Upper lobe of left lung (tissue), 6 donors: ENCODE data around the gene CEP170. TPM values are rescaled to one million over a fixed set of nuclear protein-coding genes. Genes with fewer than 3 reads are reported as not detected.

Experiments used
- ATAC-seq, 2 donors: fragments of 200-7000 bp; cut with Tn5 transposase; one replicate each; pipeline ENCODE4 v1.9.1; 2022; ENCODE audit warnings: mild to moderate bottlenecking in 2 of 2, moderate library complexity in 2 of 2; ENCODE audit not compliant: low FRiP score in 2 of 2
- DNase-seq, 2 donors: peaks; one replicate each; pipeline ENCODE4 v3.0.0-alpha.2; 2019 to 2020
- H3K27ac ChIP-seq, 4 donors: fragments of 200-600 bp; sonication (generic); one replicate each; pipeline ENCODE4 v1.5.1; 2016 to 2019
- H3K27me3 ChIP-seq, 4 donors: fragments of 200-600 bp; sonication (generic); one replicate each; pipeline ENCODE4 v1.5.1; 2017 to 2019
- H3K36me3 ChIP-seq, 4 donors: fragments of 200-600 bp; sonication (generic); one replicate each; pipeline ENCODE4 v1.5.1; 2016 to 2019
- H3K4me1 ChIP-seq, 4 donors: fragments of 200-600 bp; sonication (generic); one replicate each; pipeline ENCODE4 v1.5.1; 2018 to 2019
- H3K4me3 ChIP-seq, 4 donors: fragments of 200-600 bp; sonication (generic); one replicate each; pipeline ENCODE4 v1.5.1; 2017 to 2019; ENCODE audit warnings: mild to moderate bottlenecking in 2 of 4, moderate library complexity in 1 of 4
- H3K9me3 ChIP-seq, 4 donors: fragments of 200-600 bp; sonication (generic); one replicate each; pipeline ENCODE4 v1.5.1; 2018 to 2019
- CTCF ChIP-seq, 6 experiments: fragments of 450-650 bp in 4 of 6; fragments of 200-600 bp in 2 of 6; sonication (generic) in 2 of 6; IDR thresholded peaks; one replicate each; pipeline ENCODE4 v1.5.1; 2016 to 2019; ENCODE audit warnings: antibody characterized with exemption in 6 of 6
- EP300 ChIP-seq, 4 donors: sonication (generic); formaldehyde crosslinking; IDR thresholded peaks; one replicate each; pipeline ENCODE4 v1.5.1; 2017; ENCODE audit warnings: antibody characterized with exemption in 4 of 4, control low read depth in 2 of 4
- POLR2A ChIP-seq, 4 donors: fragments of 450-650 bp; IDR thresholded peaks; one replicate each; pipeline ENCODE4 v1.5.1; 2016 to 2017; ENCODE audit warnings: antibody characterized with exemption in 4 of 4, mild to moderate bottlenecking in 2 of 4
- POLR2AphosphoS5 ChIP-seq, 2 donors: sonication (generic); formaldehyde crosslinking; IDR thresholded peaks; one replicate each; pipeline ENCODE4 v1.5.1; 2017; ENCODE audit warnings: antibody characterized with exemption in 2 of 2
- WGBS, 2 donors: methylation state at CpG; one replicate each; pipeline ENCODE4 v1.1.5; 2017 to 2018; 5-methylcytosine and 5-hydroxymethylcytosine counted together
- total RNA-seq, 6 donors: library from RNA; depleted of rRNA in 4 of 6; stranded (reverse); fragments of >200 nt in 4 of 6; gene quantifications; one replicate each; pipeline versions ENCODE4 v1.1.0 to v1.2.1, GENCODE V29; 2016 to 2021
- donor health status: DM: no; HTN: no; CAD: no; lungs with moderate emphysema.
- donor health status: DM: no; HTN: yes; CAD: no; lungs with severe emphysema.

CEP170 gene
- total RNA-seq, 6 donors from 2014 or later = 47.6 to 160 (median 88.6) TPM

DNA sequence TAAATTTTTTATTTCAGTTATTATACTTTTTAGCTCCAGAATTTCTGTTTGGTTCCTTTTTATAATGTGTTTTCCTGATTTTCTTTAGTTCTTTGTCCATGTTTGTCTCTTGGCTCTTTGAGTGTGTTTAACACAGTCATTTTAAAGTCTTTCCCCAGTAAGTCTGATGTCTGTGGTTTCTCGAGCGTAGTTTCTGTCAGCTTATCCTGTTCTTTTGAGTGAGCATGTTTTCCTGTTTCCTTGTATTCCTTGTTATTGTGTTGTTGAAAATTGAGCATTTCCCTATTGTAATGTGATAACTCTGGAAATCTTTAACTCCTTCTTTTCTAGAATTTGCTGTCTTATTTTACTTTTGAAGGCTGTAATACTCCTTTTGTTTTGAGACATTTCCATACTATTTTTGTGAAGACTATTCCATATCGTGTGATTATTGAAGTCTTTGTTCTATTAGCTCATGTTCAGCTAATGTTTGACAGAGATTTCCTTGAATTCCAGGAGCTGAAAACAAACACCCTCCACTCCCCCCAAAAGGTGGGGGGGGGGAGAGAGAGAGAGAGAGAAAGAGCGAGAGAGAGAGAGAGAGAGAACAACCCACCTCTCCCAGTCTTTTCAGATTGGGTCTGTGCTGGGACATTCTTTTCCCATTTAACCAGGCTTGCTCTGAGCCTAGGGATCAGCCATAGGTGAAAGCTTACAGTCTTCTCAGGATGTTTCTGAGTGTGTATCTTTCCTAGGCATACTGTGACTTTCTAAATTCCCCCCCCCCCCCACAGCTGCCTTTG lies 39.1 kb upstream of the CEP170 start:
- H3K27ac ChIP-seq = no peak overlapping the region
- H3K4me1 ChIP-seq = peaks cover 0 to 3% (median 0%) of the 10 kb centered on the region in 4 donors
- no peaks in the 10 kb centered on the region for H3K27me3 ChIP-seq
- H3K9me3 ChIP-seq = no peaks in the 10 kb centered on the region
- no peak overlapping the region for H3K4me3 ChIP-seq
- no peak for DNase-seq
- no peak for ATAC-seq
- H3K36me3 ChIP-seq = peaks cover 3 to 50% (median 4%) of the 10 kb centered on the region in 4 donors
- 60 to 65% methylated on average over 3 to 4 of the region's 4 CpGs for WGBS, 2 donors
- TF ChIP-seq POLR2A (IDR thresholded peaks at IDR 0.05) (no peak), EP300 (IDR thresholded peaks at IDR 0.05) (no peak), CTCF (IDR thresholded peaks at IDR 0.05) (no peak), POLR2AphosphoS5 (IDR thresholded peaks at IDR 0.05) (no peak)

DNA sequence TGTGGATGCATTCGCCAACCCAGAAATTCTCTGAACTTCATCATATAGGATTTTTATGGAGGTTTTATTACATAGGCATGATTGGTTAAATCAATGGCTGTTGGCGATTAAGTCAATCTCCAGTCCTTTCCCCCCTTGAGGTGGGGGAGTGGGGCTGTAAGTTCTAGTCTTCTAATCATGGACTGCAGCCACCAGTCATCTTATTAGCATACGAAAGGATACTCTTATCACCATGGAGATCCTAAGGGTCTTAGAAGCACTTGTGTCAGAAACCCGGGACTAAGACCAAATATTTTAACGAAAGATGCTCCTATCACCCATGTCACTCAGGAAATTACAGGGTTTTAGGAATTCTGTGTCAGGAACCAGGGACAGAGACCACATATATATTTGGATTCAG lies 37.0 kb upstream of the CEP170 start:
- Histone ChIP-seq H3K27ac (no peak overlapping the region), H3K36me3 (peaks cover 2 to 48% (median 4%) of the 10 kb centered on the region in 4 donors), H3K4me1 (peaks cover 8 to 18% (median 13%) of the 10 kb centered on the region in 4 donors), H3K4me3 (no peak overlapping the region), H3K9me3 (no peaks in the 10 kb centered on the region), H3K27me3 (no peaks in the 10 kb centered on the region)
- no peak for DNase-seq
- 76 to 83% methylated on average over 5 of the region's 5 CpGs for WGBS, 2 donors
- ATAC-seq = no peak
- TF ChIP-seq POLR2A (IDR thresholded peaks at IDR 0.05) (no peak), POLR2AphosphoS5 (IDR thresholded peaks at IDR 0.05) (no peak), EP300 (IDR thresholded peaks at IDR 0.05) (no peak), CTCF (IDR thresholded peaks at IDR 0.05) (no peak)

DNA sequence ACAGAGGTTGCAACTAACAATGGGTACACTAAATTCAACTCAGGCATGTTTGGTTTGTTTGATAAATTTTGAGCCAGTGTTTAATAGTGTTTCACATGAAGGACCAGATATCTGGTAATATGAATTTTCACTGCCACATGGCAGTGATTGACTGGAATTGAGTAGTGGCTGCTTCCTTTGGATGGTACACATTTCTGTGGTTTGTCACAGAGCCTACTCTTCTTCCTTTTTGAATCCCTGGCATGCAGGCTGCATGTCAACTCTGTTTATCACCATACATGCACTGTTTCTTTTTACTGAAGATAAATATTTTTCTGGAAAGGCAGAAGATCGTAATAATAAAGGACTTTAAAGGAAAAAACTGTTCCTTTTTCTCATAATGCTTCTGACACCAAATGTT lies 36.2 kb upstream of the CEP170 start:
- no peak for TF ChIP-seq POLR2AphosphoS5 (IDR thresholded peaks at IDR 0.05)
- no peak for TF ChIP-seq CTCF (IDR thresholded peaks at IDR 0.05)
- no peak for TF ChIP-seq EP300 (IDR thresholded peaks at IDR 0.05)
- no peak for TF ChIP-seq POLR2A (IDR thresholded peaks at IDR 0.05)
- Histone ChIP-seq H3K27me3 (no peaks in the 10 kb centered on the region), H3K4me1 (peaks cover 9 to 26% (median 20%) of the 10 kb centered on the region in 4 donors), H3K4me3 (no peak overlapping the region), H3K27ac (no peak overlapping the region), H3K9me3 (no peaks in the 10 kb centered on the region), H3K36me3 (peaks cover 0 to 47% (median 5%) of the 10 kb centered on the region in 4 donors)
- 84% methylated on average over 1 of the region's 1 CpG for WGBS, 2 donors
- no peak for DNase-seq
- ATAC-seq = no peak

DNA sequence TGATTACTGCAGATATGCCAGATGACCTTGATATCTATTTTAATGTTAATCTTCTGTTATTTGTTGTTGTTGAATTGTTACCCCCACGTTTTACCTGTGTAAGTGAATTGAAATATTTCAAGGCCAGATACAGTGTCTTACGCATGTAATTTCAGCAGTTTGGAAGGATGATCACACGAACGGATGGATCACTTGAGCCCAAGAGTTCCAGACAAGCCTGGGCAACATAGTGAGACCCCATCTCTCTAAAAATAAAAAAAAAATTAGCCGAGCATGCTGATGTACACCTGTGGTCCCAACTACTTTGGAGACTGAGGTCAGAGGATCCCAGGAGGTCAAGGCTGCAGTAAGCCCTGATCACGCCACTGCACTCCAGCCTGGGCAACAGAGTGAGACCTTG lies 33.0 kb upstream of the CEP170 start:
- no peak for DNase-seq
- no peaks in the 10 kb centered on the region for H3K9me3 ChIP-seq
- peak overlapping the region; percentile 62 to 69 (median 68) for H3K27ac ChIP-seq
- no peak overlapping the region for H3K4me3 ChIP-seq
- H3K36me3 ChIP-seq = peaks cover 0 to 32% (median 6%) of the 10 kb centered on the region in 4 donors
- no peaks in the 10 kb centered on the region for H3K27me3 ChIP-seq
- H3K4me1 ChIP-seq = peaks cover 15 to 35% (median 28%) of the 10 kb centered on the region in 4 donors
- ATAC-seq = no peak
- WGBS, 2 donors = 77 to 78% methylated on average over 6 of the region's 6 CpGs
- no peak for TF ChIP-seq POLR2A (IDR thresholded peaks at IDR 0.05)
- no peak for TF ChIP-seq CTCF (IDR thresholded peaks at IDR 0.05)
- no peak for TF ChIP-seq EP300 (IDR thresholded peaks at IDR 0.05)
- no peak for TF ChIP-seq POLR2AphosphoS5 (IDR thresholded peaks at IDR 0.05)
